EL (cell line): ENCODE measurements around the gene RAE1.

ENCODE experiments used
- DNase-seq: peaks from one replicate; pipeline ENCODE4 v3.0.0-alpha.2; 2016

RAE1 gene

GRCh38 chr20:57402206-57403125 lies 51.4 kb downstream of the RAE1 start:
- DNase-seq: no peak

GRCh38 chr20:57403216-57403615 lies 52.2 kb downstream of the RAE1 start:
- DNase-seq: no peak

GRCh38 chr20:57404006-57404405 lies 53.0 kb downstream of the RAE1 start:
- DNase-seq: no peak

- no peak for DNase-seq
Observed at GRCh38 chr20:57404419-57405072, 53.5 kb downstream of the RAE1 start.

- no peak for DNase-seq
Observed at GRCh38 chr20:57405236-57406016, 54.4 kb downstream of the RAE1 start.

- no peak for DNase-seq
Observed at GRCh38 chr20:57407541-57407956, 56.5 kb downstream of the RAE1 start.

- no peak for DNase-seq
Observed at GRCh38 chr20:57408131-57408530, 57.1 kb downstream of the RAE1 start.

GRCh38 chr20:57408536-57409233 lies 57.6 kb downstream of the RAE1 start:
- no peak for DNase-seq

GRCh38 chr20:57409316-57409671 lies 58.2 kb downstream of the RAE1 start:
- no peak for DNase-seq

- peak; percentile 56 for DNase-seq
Observed at GRCh38 chr20:57409672-57410397, 58.8 kb downstream of the RAE1 start.

GRCh38 chr20:57410398-57410920 lies 59.4 kb downstream of the RAE1 start:
- no peak for DNase-seq

GRCh38 chr20:57410924-57411323 lies 59.9 kb downstream of the RAE1 start:
- no peak for DNase-seq

- DNase-seq: no peak
Observed at GRCh38 chr20:57411406-57412283, 60.6 kb downstream of the RAE1 start.

GRCh38 chr20:57412347-57413029 lies 61.4 kb downstream of the RAE1 start:
- DNase-seq: no peak

GRCh38 chr20:57413986-57414385 lies 62.9 kb downstream of the RAE1 start:
- no peak for DNase-seq

- DNase-seq: peak; percentile 26
Observed at GRCh38 chr20:57414867-57415592, 64.0 kb downstream of the RAE1 start.

GRCh38 chr20:57415771-57416170 lies 64.7 kb downstream of the RAE1 start:
- DNase-seq: no peak

GRCh38 chr20:57416296-57417022 lies 65.4 kb downstream of the RAE1 start:
- no peak for DNase-seq
